GM12878 (cell line): ENCODE results near the gene SMARCAD1. TPM values are rescaled to one million over a fixed set of nuclear protein-coding genes. Genes with fewer than 3 reads are reported as not detected.
A peak's percentile ranks its signal among the peaks of the same experiment; 100 is the strongest.

ENCODE experiments used
- ASH2L ChIP-seq: fragments of 300-600, 200-600 bp; sonication (generic); IDR thresholded peaks from 2 replicates; pipeline ENCODE4 v1.6.1; 2017; ENCODE audit warnings: low read depth, mild to moderate bottlenecking, borderline replicate concordance
- BCL11A ChIP-seq: IDR thresholded peaks from 2 replicates; pipeline ENCODE4 v1.6.1; 2011; ENCODE audit warnings: low read depth, low read length
- BMI1 ChIP-seq: fragments of 450-650 bp; IDR thresholded peaks from 2 replicates; pipeline ENCODE4 v1.6.1; 2016; ENCODE audit warnings: mild to moderate bottlenecking, moderate library complexity, borderline replicate concordance
- CHD4 ChIP-seq: fragments of 200-600 bp; sonication (generic); IDR thresholded peaks from 2 replicates; pipeline ENCODE4 v1.6.1; 2016; ENCODE audit warnings: mild to moderate bottlenecking
- CREM ChIP-seq: IDR thresholded peaks from 2 replicates; pipeline ENCODE4 v1.6.1; 2014; ENCODE audit warnings: antibody characterized with exemption, low read depth
- FOXK2 ChIP-seq: fragments of 450-650 bp; IDR thresholded peaks from 2 replicates; pipeline ENCODE4 v1.6.1; 2017; ENCODE audit warnings: mild to moderate bottlenecking, moderate library complexity
- GABPA ChIP-seq: IDR thresholded peaks from 2 replicates; pipeline ENCODE4 v1.6.1; 2014; ENCODE audit warnings: antibody characterized with exemption, low read depth, mild to moderate bottlenecking, inconsistent platforms
- HCFC1 ChIP-seq: fragments of 150-350 bp; IDR thresholded peaks from 2 replicates; pipeline ENCODE4 v1.6.1; 2014; ENCODE audit warnings: low read length
- IKZF2 ChIP-seq, 2 experiments: fragments of 450-650 bp; IDR thresholded peaks; 2 replicates each; pipeline ENCODE4 v1.6.1; 2017; ENCODE audit warnings: mild to moderate bottlenecking in 2 of 2, moderate library complexity in 2 of 2
- IRF4 ChIP-seq: IDR thresholded peaks from 2 replicates; pipeline ENCODE4 v1.6.1; 2011; ENCODE audit warnings: low read depth, low read length
- JUNB ChIP-seq: IDR thresholded peaks from 2 replicates; pipeline ENCODE4 v1.6.1; 2016; ENCODE audit warnings: antibody characterized with exemption, mild to moderate bottlenecking
- KDM1A ChIP-seq: fragments of 200-600 bp; sonication (generic); IDR thresholded peaks from 2 replicates; pipeline ENCODE4 v1.6.1; 2016; ENCODE audit warnings: borderline replicate concordance
- KLF5 ChIP-seq: fragments of 450-650 bp; IDR thresholded peaks from 2 replicates; pipeline ENCODE4 v1.6.1; 2014; ENCODE audit warnings: mild to moderate bottlenecking; ENCODE audit not compliant: partially characterized antibody
- MYB ChIP-seq: fragments of 150-350 bp; IDR thresholded peaks from 2 replicates; pipeline ENCODE4 v1.6.1; 2014; ENCODE audit warnings: mild to moderate bottlenecking, low read depth, low read length, borderline replicate concordance
- NFYA ChIP-seq: IDR thresholded peaks from 2 replicates; pipeline ENCODE4 v1.6.1; 2011; ENCODE audit warnings: low read depth, mild to moderate bottlenecking, low read length, improper control_type of control experiment, borderline replicate concordance
- NR2C1 ChIP-seq: fragments of 450-650 bp; IDR thresholded peaks from 2 replicates; pipeline ENCODE4 v1.6.1; 2017; ENCODE audit warnings: antibody characterized with exemption, mild to moderate bottlenecking, moderate library complexity
- NR2F1 ChIP-seq: fragments of 450-650 bp; conservative IDR thresholded peaks from 2 replicates; pipeline ENCODE4 v1.6.1; 2017; ENCODE audit warnings: mild to moderate bottlenecking
- NRF1 ChIP-seq: conservative IDR thresholded peaks from 2 replicates; pipeline ENCODE4 v1.6.1; 2011; ENCODE audit warnings: mild to moderate bottlenecking, low read depth, low read length, improper control_type of control experiment
- POLR2AphosphoS2 ChIP-seq: IDR thresholded peaks from 2 replicates; pipeline ENCODE4 v1.6.1; 2011; ENCODE audit warnings: low read depth, mild to moderate bottlenecking, low read length, improper control_type of control experiment, moderate library complexity
- RAD21 ChIP-seq: IDR thresholded peaks from 2 replicates; pipeline ENCODE4 v1.6.1; 2011; ENCODE audit warnings: mild to moderate bottlenecking, low read depth, low read length, moderate library complexity; ENCODE audit not compliant: insufficient read depth
- RB1 ChIP-seq: fragments of 450-650 bp; formaldehyde crosslinking; IDR thresholded peaks from 2 replicates; pipeline ENCODE4 v1.6.1; 2017; ENCODE audit warnings: mild to moderate bottlenecking, borderline replicate concordance
- SIN3A ChIP-seq: IDR thresholded peaks from 2 replicates; pipeline ENCODE4 v1.6.1; 2012; ENCODE audit warnings: low read depth, low read length, improper control_type of control experiment
- SRF ChIP-seq, 2 experiments: IDR thresholded peaks; 2 replicates each; pipeline ENCODE4 v1.6.1; 2011; ENCODE audit warnings: low read depth in 2 of 2, low read length in 2 of 2, mild to moderate bottlenecking in 1 of 2, moderate library complexity in 1 of 2
- STAT3 ChIP-seq: IDR thresholded peaks from 2 replicates; pipeline ENCODE4 v1.6.1; 2011; ENCODE audit warnings: low read depth, low read length, improper control_type of control experiment
- ZBED1 ChIP-seq: IDR thresholded peaks from 2 replicates; pipeline ENCODE4 v1.6.1; 2016; ENCODE audit warnings: borderline replicate concordance
- ZNF24 ChIP-seq: fragments of 450-650 bp; IDR thresholded peaks from 2 replicates; pipeline ENCODE4 v1.6.1; 2017; ENCODE audit warnings: antibody characterized with exemption, mild to moderate bottlenecking
- polyA plus RNA-seq, 11 experiments: library from polyadenylated mRNA; depleted of rRNA in 4 of 11; unstranded in 6 of 11; stranded (reverse) in 5 of 11; fragments of >200 nt; fragmentation: Nextera tagmentation in 4 of 11; fragmentation: Illumina TruSeq in 1 of 11; extraction: Ambion mirVana in 4 of 11; extraction: Trizol in 1 of 11; gene quantifications; 1 replicate in 1 of 11; 2 replicates in 10 of 11; pipeline versions ENCODE4 v1.2.1 to v1.2.3, GENCODE V29; 2011 to 2016; ENCODE audit warnings: inconsistent platforms in 2 of 11, missing spikeins in 2 of 11, low read depth in 1 of 11
- total RNA-seq, 4 experiments: library from RNA; depleted of rRNA in 3 of 4; stranded (reverse); fragments of >200 nt in 3 of 4; fragmentation: Illumina TruSeq in 1 of 4; extraction: Trizol in 1 of 4; gene quantifications; 2 replicates each; pipeline versions ENCODE4 v1.2.1 to v1.2.3, GENCODE V29; 2013 to 2021
- TF ChIP-seq, protein P1 (sequence below): fragments of 450-650 bp; IDR thresholded peaks from 2 replicates; pipeline ENCODE4 v1.6.1; 2014; ENCODE audit warnings: mild to moderate bottlenecking
- TF ChIP-seq, protein P2 (sequence below): IDR thresholded peaks from 2 replicates; pipeline ENCODE4 v1.6.1; 2011; ENCODE audit warnings: low read depth, mild to moderate bottlenecking, low read length, moderate library complexity, borderline replicate concordance; ENCODE audit errors: extremely low read depth
- TF ChIP-seq, protein P3 (sequence below), 3 experiments: IDR thresholded peaks in 2 of 3; conservative IDR thresholded peaks in 1 of 3; 2 replicates each; pipeline ENCODE4 v1.5.1; 2011; ENCODE audit warnings: low read depth in 3 of 3, low read length in 3 of 3, mild to moderate bottlenecking in 3 of 3, control low read depth in 2 of 3, moderate library complexity in 2 of 3, inconsistent platforms in 1 of 3, mixed read lengths in 1 of 3; ENCODE audit not compliant: control insufficient read depth in 2 of 3, insufficient read depth in 1 of 3; ENCODE audit errors: extremely low read depth in 1 of 3
- TF ChIP-seq, protein P4 (sequence below): fragments of 450-650 bp; IDR thresholded peaks from 2 replicates; pipeline ENCODE4 v1.6.1; 2016; ENCODE audit warnings: mild to moderate bottlenecking

SMARCAD1 gene
- total and polyA plus RNA-seq, 10 of the 15 experiments (the other 5 are each of a cell fraction or from before 2014, with no cell fraction given) = 7.6 to 41.2 (median 27.7) TPM

DNA sequence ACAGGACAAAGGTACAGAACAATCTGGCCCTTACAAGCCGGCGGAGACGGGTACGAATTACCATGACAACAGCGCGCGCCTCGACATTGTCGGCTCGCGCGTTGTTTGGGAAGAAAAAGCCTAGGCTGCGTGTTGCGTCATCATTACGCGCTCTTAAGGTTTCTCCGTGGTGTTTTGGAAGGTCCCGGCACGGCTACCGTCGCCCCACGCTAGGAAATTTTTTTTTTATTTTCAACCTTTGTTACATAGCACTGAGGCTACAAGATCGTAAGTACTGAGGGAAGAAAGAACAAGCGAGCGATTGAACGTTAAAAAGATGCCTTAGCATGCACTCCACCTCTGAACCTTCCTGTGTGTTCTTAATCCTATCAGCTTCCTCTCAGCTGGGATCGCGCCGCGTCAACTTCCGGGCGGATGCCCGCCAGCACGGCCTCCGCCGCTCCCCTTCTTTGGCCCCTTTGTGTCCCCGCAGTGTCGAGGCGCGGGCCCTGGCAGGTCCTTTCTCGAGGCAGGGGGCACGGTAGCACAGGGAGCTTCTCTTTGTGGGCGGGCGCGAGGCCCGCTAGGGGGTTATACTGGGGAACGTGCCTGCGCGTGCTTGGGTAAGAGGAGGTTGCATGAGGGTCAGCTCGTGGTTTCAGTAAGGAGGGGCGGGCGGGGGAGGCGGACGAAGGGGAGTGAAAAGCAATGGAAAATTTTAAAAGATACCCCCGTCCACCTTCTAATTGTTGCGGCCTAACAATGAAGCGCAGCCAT is at the start of gene SMARCAD1 (continued):
- TF ChIP-seq KDM1A = no peak
- no peak for TF ChIP-seq BCL11A
- TF ChIP-seq ZNF24 = no peak
- peak; percentile 87 for TF ChIP-seq GABPA
- TF ChIP-seq, protein P1, sequence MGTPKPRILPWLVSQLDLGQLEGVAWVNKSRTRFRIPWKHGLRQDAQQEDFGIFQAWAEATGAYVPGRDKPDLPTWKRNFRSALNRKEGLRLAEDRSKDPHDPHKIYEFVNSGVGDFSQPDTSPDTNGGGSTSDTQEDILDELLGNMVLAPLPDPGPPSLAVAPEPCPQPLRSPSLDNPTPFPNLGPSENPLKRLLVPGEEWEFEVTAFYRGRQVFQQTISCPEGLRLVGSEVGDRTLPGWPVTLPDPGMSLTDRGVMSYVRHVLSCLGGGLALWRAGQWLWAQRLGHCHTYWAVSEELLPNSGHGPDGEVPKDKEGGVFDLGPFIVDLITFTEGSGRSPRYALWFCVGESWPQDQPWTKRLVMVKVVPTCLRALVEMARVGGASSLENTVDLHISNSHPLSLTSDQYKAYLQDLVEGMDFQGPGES = no peak
- no peak for TF ChIP-seq NFYA
- no peak for TF ChIP-seq CHD4
- TF ChIP-seq ASH2L = peak; percentile 95
- TF ChIP-seq HCFC1 = peak; percentile 54
- TF ChIP-seq RAD21 = no peak
- peak in 1 of 2 experiments; percentile 70; a peak in 2 of 4 replicates for TF ChIP-seq SRF (IDR thresholded peaks at IDR 0.05; ENCODE audit: low read depth in 2 of 2, low read length in 2 of 2)
- TF ChIP-seq FOXK2 = peak; percentile 79
- no peak for TF ChIP-seq IRF4
- TF ChIP-seq MYB = no peak
- peak; percentile 99 for TF ChIP-seq CREM
- TF ChIP-seq NRF1 = no peak
- TF ChIP-seq, protein P2, sequence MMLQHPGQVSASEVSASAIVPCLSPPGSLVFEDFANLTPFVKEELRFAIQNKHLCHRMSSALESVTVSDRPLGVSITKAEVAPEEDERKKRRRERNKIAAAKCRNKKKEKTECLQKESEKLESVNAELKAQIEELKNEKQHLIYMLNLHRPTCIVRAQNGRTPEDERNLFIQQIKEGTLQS = peak; percentile 39; the same call in 1 of the 2 replicates
- TF ChIP-seq IKZF2 (IDR thresholded peaks at IDR 0.05) = peak in 1 of 2 experiments; percentile 61; a peak in 2 of 4 replicates
- no peak for TF ChIP-seq JUNB
- TF ChIP-seq STAT3 = no peak
- TF ChIP-seq RB1 = peak; percentile 55; the same call in 1 of the 2 replicates
- no peak for TF ChIP-seq ZBED1
- peak; percentile 96 for TF ChIP-seq BMI1
- no peak; the same call in 1 of the 2 replicates for TF ChIP-seq POLR2AphosphoS2
- TF ChIP-seq, protein P3, sequence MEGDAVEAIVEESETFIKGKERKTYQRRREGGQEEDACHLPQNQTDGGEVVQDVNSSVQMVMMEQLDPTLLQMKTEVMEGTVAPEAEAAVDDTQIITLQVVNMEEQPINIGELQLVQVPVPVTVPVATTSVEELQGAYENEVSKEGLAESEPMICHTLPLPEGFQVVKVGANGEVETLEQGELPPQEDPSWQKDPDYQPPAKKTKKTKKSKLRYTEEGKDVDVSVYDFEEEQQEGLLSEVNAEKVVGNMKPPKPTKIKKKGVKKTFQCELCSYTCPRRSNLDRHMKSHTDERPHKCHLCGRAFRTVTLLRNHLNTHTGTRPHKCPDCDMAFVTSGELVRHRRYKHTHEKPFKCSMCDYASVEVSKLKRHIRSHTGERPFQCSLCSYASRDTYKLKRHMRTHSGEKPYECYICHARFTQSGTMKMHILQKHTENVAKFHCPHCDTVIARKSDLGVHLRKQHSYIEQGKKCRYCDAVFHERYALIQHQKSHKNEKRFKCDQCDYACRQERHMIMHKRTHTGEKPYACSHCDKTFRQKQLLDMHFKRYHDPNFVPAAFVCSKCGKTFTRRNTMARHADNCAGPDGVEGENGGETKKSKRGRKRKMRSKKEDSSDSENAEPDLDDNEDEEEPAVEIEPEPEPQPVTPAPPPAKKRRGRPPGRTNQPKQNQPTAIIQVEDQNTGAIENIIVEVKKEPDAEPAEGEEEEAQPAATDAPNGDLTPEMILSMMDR (IDR thresholded peaks at IDR 0.05 in 2 of 3, conservative IDR thresholded peaks at IDR 0.05 in 1 of 3; ENCODE audit: control insufficient read depth in 2 of 3, extremely low read depth in 1 of 3, insufficient read depth in 1 of 3, low read depth in 3 of 3, low read length in 3 of 3) = no peak
- peak; percentile 68 for TF ChIP-seq NR2C1
- TF ChIP-seq, protein P4, sequence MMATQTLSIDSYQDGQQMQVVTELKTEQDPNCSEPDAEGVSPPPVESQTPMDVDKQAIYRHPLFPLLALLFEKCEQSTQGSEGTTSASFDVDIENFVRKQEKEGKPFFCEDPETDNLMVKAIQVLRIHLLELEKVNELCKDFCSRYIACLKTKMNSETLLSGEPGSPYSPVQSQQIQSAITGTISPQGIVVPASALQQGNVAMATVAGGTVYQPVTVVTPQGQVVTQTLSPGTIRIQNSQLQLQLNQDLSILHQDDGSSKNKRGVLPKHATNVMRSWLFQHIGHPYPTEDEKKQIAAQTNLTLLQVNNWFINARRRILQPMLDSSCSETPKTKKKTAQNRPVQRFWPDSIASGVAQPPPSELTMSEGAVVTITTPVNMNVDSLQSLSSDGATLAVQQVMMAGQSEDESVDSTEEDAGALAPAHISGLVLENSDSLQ = no peak
- peak; percentile 94 for TF ChIP-seq NR2F1
- TF ChIP-seq KLF5 = no peak
- peak; percentile 67 for TF ChIP-seq SIN3A
